Airway epithelial cell (primary cell): ENCODE measurements around the gene HTR3C. TPM values are rescaled to one million over a fixed set of nuclear protein-coding genes. Genes with fewer than 3 reads are reported as not detected.

Experiments used
- total RNA-seq: library from RNA; depleted of rRNA; stranded (reverse); fragments of >200 nt; gene quantifications from 2 replicates; pipeline ENCODE4 v1.2.3, GENCODE V29; 2015

HTR3C gene, protein sequence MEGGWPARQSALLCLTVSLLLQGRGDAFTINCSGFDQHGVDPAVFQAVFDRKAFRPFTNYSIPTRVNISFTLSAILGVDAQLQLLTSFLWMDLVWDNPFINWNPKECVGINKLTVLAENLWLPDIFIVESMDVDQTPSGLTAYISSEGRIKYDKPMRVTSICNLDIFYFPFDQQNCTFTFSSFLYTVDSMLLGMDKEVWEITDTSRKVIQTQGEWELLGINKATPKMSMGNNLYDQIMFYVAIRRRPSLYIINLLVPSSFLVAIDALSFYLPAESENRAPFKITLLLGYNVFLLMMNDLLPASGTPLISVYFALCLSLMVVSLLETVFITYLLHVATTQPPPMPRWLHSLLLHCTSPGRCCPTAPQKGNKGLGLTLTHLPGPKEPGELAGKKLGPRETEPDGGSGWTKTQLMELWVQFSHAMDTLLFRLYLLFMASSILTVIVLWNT
- total RNA-seq, result not detected in 2 replicates

GRCh38 chr3:184052767-184053166 is at the start of gene HTR3C:
Gene HTR3C (plus strand): TSS chr3:184053047. CDS start chr3:184053081, 34 bp downstream.

DNA sequence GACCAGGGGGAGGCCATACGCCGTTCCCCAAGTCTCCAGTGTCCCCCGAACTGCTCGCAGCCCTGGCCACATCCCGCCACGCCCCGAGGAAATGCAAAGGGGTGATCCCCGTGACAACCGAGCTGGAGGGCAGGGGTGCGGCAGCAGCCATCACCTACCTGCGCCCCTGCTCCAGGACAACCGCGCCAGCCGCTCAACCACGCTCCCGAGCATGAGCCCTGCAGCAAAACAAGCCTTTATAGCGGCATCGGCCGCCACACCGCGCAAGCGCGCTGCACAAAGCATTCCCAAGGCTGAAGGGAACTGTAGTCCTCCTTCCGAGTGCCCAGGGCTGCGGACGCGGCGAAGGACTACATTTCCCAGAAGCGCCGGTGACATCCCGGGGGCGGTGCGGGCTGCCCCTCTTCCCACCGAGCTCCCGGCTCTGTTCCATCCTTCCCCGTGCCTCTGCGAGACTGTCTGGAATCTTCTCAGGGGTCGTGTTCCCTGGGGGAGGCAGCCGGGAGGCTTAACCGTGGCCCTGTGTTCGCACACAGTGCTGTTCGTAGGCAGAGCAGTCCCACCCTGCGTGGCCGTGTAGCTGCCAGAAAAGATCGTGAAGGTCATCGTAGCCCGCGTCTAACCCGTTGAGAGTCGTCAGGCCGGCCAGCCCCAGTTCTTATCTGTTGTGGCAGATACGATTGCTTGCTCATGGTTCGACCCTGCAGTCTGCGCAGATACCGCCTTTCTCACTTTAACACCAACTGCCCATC is 35.0 kb upstream of the HTR3C start, which contains the start of gene ABCC5:
TSS of gene ABCC5 (minus strand) at position 213 of the 752 bp plus-strand sequence. CDS start 3,492 bp downstream, outside the sequence.

GRCh38 chr3:184031187-184031792 is 21.6 kb upstream of the HTR3C start, which contains the start of gene HTR3D:
Gene HTR3D (plus strand): TSS chr3:184031742. CDS start chr3:184031742, 0 bp downstream.

GRCh38 chr3:184096811-184097383 is 44.0 kb downstream of the HTR3C start, which contains the start of gene HTR3E:
Gene HTR3E (plus strand): TSS chr3:184097064. CDS start chr3:184097530, 466 bp downstream.

Other genes with a start within 250 kb of the HTR3C start
- gene MAP6D1, start 227.5 kb upstream of the HTR3C start, total RNA-seq, result 3.7 and 4.2 TPM in 2 replicates
- gene PARL, start 168.2 kb upstream of the HTR3C start, total RNA-seq, result 39.9 and 53.2 TPM in 2 replicates
- 19.2 and 23.5 TPM in 2 replicates for gene ABCC5, start 35.2 kb upstream of the HTR3C start, total RNA-seq
- gene HTR3D, start 21.3 kb upstream of the HTR3C start, total RNA-seq, result not detected in 2 replicates
- not detected in 2 replicates for gene HTR3E, start 44.0 kb downstream of the HTR3C start, total RNA-seq
- gene EIF2B5, start 82.3 kb downstream of the HTR3C start, total RNA-seq, result 25.4 and 40.7 TPM in 2 replicates
- 21.9 and 30.9 TPM in 2 replicates for gene DVL3, start 102.3 kb downstream of the HTR3C start, total RNA-seq
- 249 and 343 TPM in 2 replicates for gene AP2M1, start 121.8 kb downstream of the HTR3C start, total RNA-seq
- gene ABCF3, start 133.2 kb downstream of the HTR3C start, total RNA-seq, result 37.8 and 40.1 TPM in 2 replicates
- not detected in 2 replicates for gene VWA5B2, start 176.5 kb downstream of the HTR3C start, total RNA-seq
- 82.5 and 89.1 TPM in 2 replicates for gene ALG3, start 195.9 kb downstream of the HTR3C start, total RNA-seq
- 16.6 and 19.6 TPM in 2 replicates for gene EEF1AKMT4, start 196.6 kb downstream of the HTR3C start, total RNA-seq
- gene CAMK2N2, start 208.5 kb downstream of the HTR3C start, total RNA-seq, result 0.07 TPM in 1 of 2 replicates, not detected in the other
- gene ECE2, start 223.0 kb downstream of the HTR3C start, total RNA-seq, result not detected in 2 replicates
- 478 and 595 TPM in 2 replicates for gene PSMD2, start 246.2 kb downstream of the HTR3C start, total RNA-seq